HT1080 (cell line): ENCODE results near the gene PPP1R8. TPM values are rescaled to one million over a fixed set of nuclear protein-coding genes. Genes with fewer than 3 reads are reported as not detected.
A peak's percentile ranks its signal among the peaks of the same experiment; 100 is the strongest.
"Not testable (repeated sequence)": the region's sequence is repeated elsewhere in the genome, so short reads cannot be mapped to it uniquely, and the experiment has no call there.

Source experiments
- DNase-seq: peaks from one replicate; pipeline ENCODE4 v3.0.0-alpha.2; 2015; ENCODE audit warnings: low read depth
- total RNA-seq: library from RNA; depleted of rRNA; stranded (reverse); fragments of >200 nt; shearing (Covaris generic); gene quantifications from 2 replicates; pipeline ENCODE4 v1.2.3, GENCODE V29; 2014

Gene PPP1R8
- total RNA-seq, 1 experiment from 2014 or later = 80.1 TPM

GRCh38 chr1:27869719-27870085 is 39.1 kb downstream of the PPP1R8 start:
- no peak for DNase-seq

GRCh38 chr1:27871076-27871475 is 40.5 kb downstream of the PPP1R8 start:
- not testable (repeated sequence) for DNase-seq

GRCh38 chr1:27872059-27872801 is 41.6 kb downstream of the PPP1R8 start, which contains the start of gene THEMIS2:
TSS of gene THEMIS2 (plus strand) at chr1:27872544. CDS start at chr1:27872572, 28 bp downstream.
- DNase-seq = no peak

GRCh38 chr1:27872802-27873551 is 42.4 kb downstream of the PPP1R8 start:
- no peak for DNase-seq

- DNase-seq = no peak
Measured at GRCh38 chr1:27873671-27874384, 43.2 kb downstream of the PPP1R8 start.

- no peak for DNase-seq
Measured at GRCh38 chr1:27876341-27877114, 45.9 kb downstream of the PPP1R8 start.

- no peak for DNase-seq
Measured at GRCh38 chr1:27877115-27877416, 46.5 kb downstream of the PPP1R8 start.

GRCh38 chr1:27878039-27878438 is 47.5 kb downstream of the PPP1R8 start:
- DNase-seq = no peak

- no peak for DNase-seq
Measured at GRCh38 chr1:27878787-27879335, 48.3 kb downstream of the PPP1R8 start.

GRCh38 chr1:27879374-27880082 is 48.9 kb downstream of the PPP1R8 start:
- DNase-seq = no peak

- no peak for DNase-seq
Measured at GRCh38 chr1:27882543-27882903, 51.9 kb downstream of the PPP1R8 start.

- DNase-seq = no peak
Measured at GRCh38 chr1:27883536-27883935, 53.0 kb downstream of the PPP1R8 start.

GRCh38 chr1:27884006-27884954 is 53.7 kb downstream of the PPP1R8 start:
- peak; percentile 15 for DNase-seq

- no peak for DNase-seq
Measured at GRCh38 chr1:27885114-27885528, 54.5 kb downstream of the PPP1R8 start.

GRCh38 chr1:27885621-27886352 is 55.2 kb downstream of the PPP1R8 start:
- DNase-seq = no peak

GRCh38 chr1:27886353-27886679 is 55.7 kb downstream of the PPP1R8 start:
- DNase-seq = no peak

GRCh38 chr1:27886744-27887143 is 56.2 kb downstream of the PPP1R8 start:
- no peak for DNase-seq

- no peak for DNase-seq
Measured at GRCh38 chr1:27887215-27888021, 56.8 kb downstream of the PPP1R8 start.
